ENCODE results near the gene CRYGN. TPM values are rescaled to one million over a fixed set of nuclear protein-coding genes. Genes with fewer than 3 reads are reported as not detected.

Gene CRYGN
- total RNA-seq, 4 donors from 2014 or later: 0.19 TPM; not detected in 3

DNA sequence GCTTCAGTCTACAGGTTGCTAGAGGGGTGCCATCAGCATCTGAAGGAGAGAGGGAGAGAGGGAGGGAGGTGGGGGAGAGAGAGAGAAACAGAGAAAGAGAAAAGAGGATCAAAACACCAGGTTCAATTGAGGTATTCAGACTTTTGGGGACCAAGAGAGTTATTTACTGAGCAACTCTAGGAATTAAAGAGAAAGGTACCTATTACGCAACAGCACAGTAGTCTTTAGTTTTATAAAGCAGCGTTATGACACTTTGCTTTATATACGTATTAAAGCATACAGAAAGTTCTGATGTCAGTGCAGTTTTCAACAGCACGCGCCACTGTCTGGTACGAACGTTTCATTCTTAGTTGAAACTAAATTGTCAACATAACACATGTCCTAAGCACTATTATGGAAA, 37.9 kb upstream of the CRYGN start:
- Histone ChIP-seq H3K4me1 (peaks cover 6 to 15% (median 9%) of the 10 kb centered on the region in 3 donors), H3K4me3 (no peak overlapping the region), H3K27ac (no peak overlapping the region), H3K36me3 (peaks cover 0 to 73% (median 0%) of the 10 kb centered on the region in 3 donors), H3K27me3 (no peaks in the 10 kb centered on the region), H3K9me3 (no peaks in the 10 kb centered on the region)
- TF ChIP-seq POLR2A (IDR thresholded peaks at IDR 0.05): no peak
- TF ChIP-seq, protein P1, sequence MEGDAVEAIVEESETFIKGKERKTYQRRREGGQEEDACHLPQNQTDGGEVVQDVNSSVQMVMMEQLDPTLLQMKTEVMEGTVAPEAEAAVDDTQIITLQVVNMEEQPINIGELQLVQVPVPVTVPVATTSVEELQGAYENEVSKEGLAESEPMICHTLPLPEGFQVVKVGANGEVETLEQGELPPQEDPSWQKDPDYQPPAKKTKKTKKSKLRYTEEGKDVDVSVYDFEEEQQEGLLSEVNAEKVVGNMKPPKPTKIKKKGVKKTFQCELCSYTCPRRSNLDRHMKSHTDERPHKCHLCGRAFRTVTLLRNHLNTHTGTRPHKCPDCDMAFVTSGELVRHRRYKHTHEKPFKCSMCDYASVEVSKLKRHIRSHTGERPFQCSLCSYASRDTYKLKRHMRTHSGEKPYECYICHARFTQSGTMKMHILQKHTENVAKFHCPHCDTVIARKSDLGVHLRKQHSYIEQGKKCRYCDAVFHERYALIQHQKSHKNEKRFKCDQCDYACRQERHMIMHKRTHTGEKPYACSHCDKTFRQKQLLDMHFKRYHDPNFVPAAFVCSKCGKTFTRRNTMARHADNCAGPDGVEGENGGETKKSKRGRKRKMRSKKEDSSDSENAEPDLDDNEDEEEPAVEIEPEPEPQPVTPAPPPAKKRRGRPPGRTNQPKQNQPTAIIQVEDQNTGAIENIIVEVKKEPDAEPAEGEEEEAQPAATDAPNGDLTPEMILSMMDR (IDR thresholded peaks at IDR 0.05): no peak
- 82 to 91% methylated on average over 7 of the region's 7 CpGs for WGBS, 2 donors
- intact Hi-C loops (cut with DNase I): no loop called here
- no peak for DNase-seq

DNA sequence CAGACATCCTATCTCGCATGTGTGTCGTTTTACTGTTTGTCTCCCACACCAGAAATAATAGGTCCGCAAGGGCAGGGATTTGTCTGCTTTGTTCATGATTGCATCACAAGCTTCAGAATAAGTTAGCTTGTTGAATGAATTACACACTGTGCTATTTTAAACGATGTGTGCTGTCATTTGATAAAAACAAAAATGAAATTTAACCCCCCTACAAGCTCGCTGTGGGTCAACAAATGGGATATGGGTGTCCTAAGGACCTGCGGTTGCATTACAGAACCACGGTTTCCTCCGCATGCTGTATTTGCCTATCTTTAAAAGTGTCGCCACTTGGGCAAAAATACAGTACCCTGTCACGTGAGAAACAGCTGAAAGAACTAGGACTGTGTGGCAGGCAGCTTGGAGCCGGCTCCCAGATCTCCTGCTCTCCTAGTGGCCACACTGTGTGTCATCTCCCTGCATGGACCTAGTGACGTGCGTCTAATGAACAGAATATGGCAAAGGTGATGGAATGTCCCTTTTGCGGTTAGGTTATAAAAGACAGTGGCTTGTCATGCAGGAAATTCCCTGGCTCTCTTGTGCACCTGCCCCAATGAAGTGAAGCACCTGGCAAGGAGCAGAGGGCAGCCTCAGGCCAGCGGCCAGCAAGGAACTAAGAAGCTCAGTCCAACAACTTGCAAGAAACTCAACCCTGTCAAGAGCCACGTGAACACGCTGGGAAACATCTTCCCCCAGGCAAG, 32.9 kb upstream of the CRYGN start:
- Histone ChIP-seq H3K4me3 (no peak overlapping the region), H3K36me3 (peaks cover 9 to 87% (median 13%) of the 10 kb centered on the region in 3 donors), H3K27me3 (no peaks in the 10 kb centered on the region), H3K4me1 (peaks cover 0 to 25% (median 0%) of the 10 kb centered on the region in 3 donors), H3K9me3 (no peaks in the 10 kb centered on the region), H3K27ac (peak overlapping the region in 1 of 4 donors; percentile 33)
- intact Hi-C loops (cut with DNase I): no loop called here
- DNase-seq: no peak
- TF ChIP-seq POLR2A (IDR thresholded peaks at IDR 0.05): no peak
- TF ChIP-seq, protein P1 (IDR thresholded peaks at IDR 0.05): no peak
- WGBS, 2 donors: 68 to 73% methylated on average over 11 to 13 of the region's 17 CpGs

DNA sequence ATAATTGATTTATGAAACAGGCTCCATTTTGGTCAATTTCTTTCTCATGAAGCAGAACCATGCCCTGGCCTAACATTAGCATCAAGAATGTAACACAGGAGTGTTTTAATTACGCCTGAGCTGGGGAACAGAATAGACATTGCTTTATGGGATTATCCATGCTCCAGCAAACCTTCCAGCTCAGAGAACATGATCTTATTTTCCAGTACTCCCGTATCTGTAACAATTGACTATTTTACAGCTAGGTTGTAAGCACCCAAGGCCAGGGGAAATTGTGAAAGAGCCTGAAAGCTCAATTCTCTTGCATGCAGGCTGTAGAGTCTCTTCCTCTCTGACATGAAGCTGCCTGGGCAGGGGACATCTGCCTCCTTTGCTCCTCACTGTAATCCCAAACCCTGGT, 30.8 kb upstream of the CRYGN start:
- intact Hi-C loops (cut with DNase I): no loop called here
- Histone ChIP-seq H3K36me3 (peaks cover 9 to 94% (median 22%) of the 10 kb centered on the region in 3 donors), H3K9me3 (no peaks in the 10 kb centered on the region), H3K4me3 (no peak overlapping the region), H3K4me1 (peaks cover 0 to 25% (median 0%) of the 10 kb centered on the region in 3 donors), H3K27ac (no peak overlapping the region), H3K27me3 (no peaks in the 10 kb centered on the region)
- 72 to 84% methylated on average over 2 of the region's 2 CpGs for WGBS, 2 donors
- DNase-seq: no peak
- TF ChIP-seq POLR2A (IDR thresholded peaks at IDR 0.05): no peak
- TF ChIP-seq, protein P1 (IDR thresholded peaks at IDR 0.05): no peak

DNA sequence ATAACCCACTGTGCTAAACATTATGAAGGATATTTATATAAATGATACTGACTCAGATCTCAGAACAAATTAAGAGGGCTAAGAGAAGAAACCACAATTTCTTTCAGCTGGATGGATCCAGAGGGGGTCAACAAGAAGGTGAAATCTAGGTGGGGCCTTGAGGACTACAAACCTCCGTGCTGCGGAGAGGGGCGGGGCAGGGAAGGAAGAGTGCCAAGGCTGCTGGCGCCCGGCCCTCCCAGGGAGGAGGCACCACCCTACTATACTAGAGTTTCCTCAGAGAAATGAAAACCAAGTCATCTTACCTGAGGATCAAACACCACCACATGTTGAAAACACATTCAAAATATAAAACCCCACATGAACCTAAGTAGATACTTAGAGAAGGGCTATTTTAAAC, 29.3 kb upstream of the CRYGN start:
- intact Hi-C loops (cut with DNase I): no loop called here
- Histone ChIP-seq H3K27ac (no peak overlapping the region), H3K4me1 (peaks cover 0 to 25% (median 0%) of the 10 kb centered on the region in 3 donors), H3K27me3 (no peaks in the 10 kb centered on the region), H3K36me3 (peaks cover 9 to 100% (median 28%) of the 10 kb centered on the region in 3 donors), H3K9me3 (no peaks in the 10 kb centered on the region), H3K4me3 (no peak overlapping the region)
- 44 to 47% methylated on average over 5 of the region's 5 CpGs for WGBS, 2 donors
- TF ChIP-seq, protein P1 (IDR thresholded peaks at IDR 0.05): no peak
- TF ChIP-seq POLR2A (IDR thresholded peaks at IDR 0.05): no peak
- DNase-seq: no peak

DNA sequence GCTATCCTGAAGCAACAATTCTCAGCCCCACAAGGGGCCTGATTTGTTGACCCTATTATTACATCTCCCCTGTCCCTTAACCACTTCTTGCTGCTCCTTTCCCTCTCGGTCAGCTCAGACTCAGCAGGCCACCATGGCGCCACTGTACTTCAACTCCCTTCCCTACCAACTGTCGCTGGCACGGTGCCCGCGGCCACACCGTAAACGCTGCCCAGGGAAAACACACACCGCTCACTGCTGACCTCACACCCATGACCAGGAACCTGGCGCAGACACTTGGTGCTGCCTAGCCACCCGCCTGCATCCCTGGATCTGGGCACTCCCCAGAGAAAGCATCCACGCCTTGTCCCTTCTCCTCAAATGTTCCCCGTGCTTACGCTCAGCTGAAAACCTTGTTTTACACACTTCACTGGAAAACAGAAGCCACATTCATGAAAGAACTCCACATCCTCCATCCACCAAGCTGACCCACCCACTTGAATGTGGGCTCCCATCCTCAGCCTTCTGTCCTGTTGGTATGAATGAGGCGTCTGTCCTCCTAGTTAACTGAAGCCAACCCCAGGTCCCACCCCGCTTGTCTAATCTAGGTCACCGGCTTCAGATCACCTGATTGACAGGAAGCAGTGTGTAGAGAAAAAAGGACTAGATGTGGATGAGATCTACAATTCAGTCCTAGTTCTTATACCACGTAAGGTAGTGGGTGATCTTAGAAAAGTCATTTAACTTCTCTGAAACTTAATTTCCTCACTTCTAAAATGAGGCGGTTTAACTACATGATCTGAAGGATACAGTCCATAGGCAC, 28.5 kb upstream of the CRYGN start:
- H3K27me3 ChIP-seq: no peaks in the 10 kb centered on the region
- peaks cover 0 to 25% (median 0%) of the 10 kb centered on the region in 3 donors for H3K4me1 ChIP-seq
- no peak overlapping the region for H3K4me3 ChIP-seq
- DNase-seq: no peak
- peaks cover 0 to 2% (median 0%) of the 10 kb centered on the region in 3 donors for H3K9me3 ChIP-seq
- H3K27ac ChIP-seq: peak overlapping the region in 2 of 4 donors; percentile 15 to 28
- TF ChIP-seq POLR2A (IDR thresholded peaks at IDR 0.05): no peak
- TF ChIP-seq, protein P1 (IDR thresholded peaks at IDR 0.05): no peak
- H3K36me3 ChIP-seq: peaks cover 9 to 94% (median 28%) of the 10 kb centered on the region in 3 donors
- intact Hi-C loops (cut with DNase I): no loop called here
- WGBS, 2 donors: 87 to 94% methylated on average over 19 of the region's 19 CpGs

Data from esophagus squamous epithelium (tissue), 5 donors.